Stromal cell of bone marrow (primary cell): Measurements from ENCODE around the gene STK16.
"Not testable (repeated sequence)": the region's sequence is repeated elsewhere in the genome, so short reads cannot be mapped to it uniquely, and the experiment has no call there.

ENCODE experiments used
- DNase-seq: peaks from one replicate; pipeline ENCODE4 v3.0.0-alpha.2; 2012; ENCODE audit warnings: low read depth

Gene STK16, protein sequence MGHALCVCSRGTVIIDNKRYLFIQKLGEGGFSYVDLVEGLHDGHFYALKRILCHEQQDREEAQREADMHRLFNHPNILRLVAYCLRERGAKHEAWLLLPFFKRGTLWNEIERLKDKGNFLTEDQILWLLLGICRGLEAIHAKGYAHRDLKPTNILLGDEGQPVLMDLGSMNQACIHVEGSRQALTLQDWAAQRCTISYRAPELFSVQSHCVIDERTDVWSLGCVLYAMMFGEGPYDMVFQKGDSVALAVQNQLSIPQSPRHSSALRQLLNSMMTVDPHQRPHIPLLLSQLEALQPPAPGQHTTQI

DNA sequence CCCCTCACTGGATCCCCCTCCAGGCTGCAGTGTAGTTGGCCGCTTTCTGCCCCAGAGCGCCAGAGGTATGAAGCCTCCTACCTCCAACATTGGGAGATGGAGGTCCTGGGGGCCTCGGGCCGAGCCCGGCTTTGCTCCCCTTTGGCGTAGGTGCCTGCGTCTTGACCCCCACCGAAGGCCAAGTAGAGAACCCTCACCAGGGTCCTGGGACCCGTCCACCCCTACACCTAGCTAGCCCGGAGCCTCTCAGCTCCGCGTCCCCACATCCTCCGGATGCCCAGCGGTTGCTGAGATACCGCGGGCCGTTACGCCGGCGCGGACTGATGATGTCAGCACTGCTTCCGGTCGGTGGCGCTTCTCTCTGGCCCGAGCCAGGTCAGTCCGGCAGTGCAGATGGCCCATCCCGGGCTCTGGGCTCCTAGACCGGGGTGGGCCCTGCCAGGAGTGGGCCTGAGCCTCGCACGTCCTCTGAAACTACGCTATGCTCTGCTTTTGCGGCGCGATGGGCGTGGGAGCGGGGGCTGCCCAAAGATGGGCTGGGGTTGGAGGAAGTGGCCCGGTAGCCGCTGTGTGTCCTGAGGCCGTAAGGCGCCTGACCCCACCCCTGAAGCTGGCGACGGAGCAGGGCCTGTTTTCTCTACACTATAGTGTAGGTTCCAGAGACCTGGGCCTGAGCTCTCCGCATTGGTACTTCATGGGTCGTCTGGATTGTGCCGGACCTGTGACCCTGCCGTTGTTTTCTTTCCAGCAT lies at the start of gene STK16, which contains the start of gene GLB1L:
TSS of gene STK16 (plus strand) at position 332 of the 751 bp plus-strand sequence. CDS start 521 bp downstream, outside the sequence.
TSS of gene GLB1L (minus strand) at position 297 of the 751 bp plus-strand sequence. CDS start 1,871 bp downstream, outside the sequence.
- DNase-seq, result peak; percentile 87

DNA sequence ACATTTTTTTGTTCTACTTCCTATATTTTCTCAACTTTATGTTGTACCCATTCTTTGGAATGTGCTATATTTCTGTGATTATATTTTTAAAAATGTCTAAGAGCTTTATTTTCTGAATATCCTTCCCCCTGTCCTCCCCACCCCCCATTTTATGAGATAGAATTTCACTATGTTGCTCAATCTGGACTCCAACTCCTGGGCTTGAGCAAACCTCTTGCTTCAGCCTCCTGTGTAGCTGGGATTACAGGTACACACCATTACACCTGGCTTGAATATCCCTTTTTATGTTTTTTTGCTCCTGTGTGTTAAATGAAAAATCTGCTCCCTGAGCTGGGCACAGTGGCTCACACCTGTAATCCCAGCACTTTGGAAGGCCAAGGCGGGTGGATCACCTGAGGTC lies 47.9 kb upstream of the STK16 start:
- no peak for DNase-seq

DNA sequence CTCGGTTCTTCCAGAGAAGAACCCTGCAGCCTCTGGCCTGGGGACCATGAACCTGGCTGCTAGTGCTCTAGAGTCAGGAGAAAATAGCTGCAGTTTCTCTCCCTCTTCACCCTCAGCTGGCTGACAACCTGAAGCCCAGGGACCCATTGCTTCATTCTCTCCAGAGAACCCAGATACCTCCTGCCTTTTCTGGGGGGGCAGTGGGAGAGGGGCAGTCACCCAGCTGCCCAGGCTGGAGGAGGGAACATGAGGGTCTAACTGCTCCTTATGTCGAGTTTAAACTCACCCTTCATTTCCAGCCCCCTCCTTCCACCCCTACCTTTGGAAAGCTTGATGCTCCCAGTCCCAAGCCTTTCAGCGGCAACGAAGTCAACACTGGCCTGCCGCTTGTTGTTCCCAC lies 46.3 kb upstream of the STK16 start:
- DNase-seq, result no peak

DNA sequence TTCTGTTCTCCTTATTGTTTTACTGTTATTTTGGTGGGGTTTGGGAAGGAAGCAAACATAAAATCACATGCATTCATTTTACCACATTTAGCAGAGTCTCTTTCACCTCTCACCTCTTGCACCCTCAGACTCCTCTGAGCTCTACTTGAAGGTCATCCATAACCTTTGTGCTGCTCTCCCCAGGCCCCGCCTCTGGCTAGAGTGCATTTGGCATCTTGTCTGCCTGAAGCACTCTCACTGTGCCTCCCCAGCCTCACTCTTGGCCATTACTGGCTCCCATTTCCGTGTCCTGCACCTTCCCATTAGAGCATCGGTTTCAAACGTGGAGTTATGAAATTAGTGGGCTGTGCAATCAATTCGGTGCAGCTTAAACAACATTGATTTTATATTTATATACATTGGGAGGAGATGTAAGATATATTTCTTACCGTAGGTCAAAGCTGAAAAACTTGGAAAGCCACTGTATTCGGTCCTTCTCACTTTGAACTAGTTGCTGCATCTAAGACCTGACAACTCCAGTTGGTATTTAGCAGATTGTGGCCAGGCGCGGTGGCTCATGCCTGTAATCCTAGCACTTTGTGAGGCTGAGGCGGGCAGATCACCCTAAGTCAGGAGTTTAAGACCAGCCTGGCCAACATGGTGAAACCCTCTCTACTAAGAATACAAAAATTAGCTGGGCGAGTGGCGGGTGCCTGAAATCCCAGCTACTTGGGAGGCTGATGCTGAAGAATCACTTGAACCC lies 45.6 kb upstream of the STK16 start:
- DNase-seq, result no peak

DNA sequence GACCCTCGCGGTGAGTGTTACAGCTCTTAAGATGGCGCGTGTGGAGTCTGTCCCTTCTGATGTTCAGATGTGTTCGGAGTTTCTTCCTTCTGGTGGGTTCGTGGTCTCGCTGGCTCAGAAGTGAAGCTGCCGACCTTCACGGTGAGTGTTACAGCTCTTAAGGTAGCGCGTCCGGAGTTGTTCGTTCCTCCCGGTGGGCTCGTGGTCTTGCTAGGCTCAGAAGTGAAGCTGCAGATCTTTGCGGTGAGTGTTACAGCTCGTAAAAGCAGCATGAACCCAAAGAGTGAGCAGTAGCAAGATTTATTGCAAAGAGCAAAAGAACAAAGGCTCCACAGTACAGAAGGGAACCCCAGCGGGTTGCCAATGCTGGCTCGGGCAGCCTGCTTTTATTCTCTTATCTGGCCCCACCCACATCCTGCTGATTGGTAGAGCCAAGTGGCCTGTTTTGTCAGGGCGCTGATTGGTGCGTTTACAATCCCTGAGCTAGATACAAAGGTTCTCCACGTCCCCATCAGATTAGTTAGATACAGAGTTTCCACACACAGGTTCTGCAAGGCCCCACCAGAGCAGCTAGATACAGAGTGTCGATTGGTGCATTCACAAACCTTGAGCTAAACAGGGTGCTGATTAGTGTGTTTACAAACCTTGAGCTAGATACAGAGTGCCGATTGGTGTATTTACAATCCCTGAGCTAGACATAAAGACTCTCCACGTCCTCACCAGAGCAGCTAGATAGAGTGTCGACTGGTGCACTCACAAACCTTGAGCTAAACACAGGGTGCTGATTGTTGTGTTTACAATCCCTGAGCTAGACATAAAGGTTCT lies 44.6 kb upstream of the STK16 start:
- not testable (repeated sequence) for DNase-seq

DNA sequence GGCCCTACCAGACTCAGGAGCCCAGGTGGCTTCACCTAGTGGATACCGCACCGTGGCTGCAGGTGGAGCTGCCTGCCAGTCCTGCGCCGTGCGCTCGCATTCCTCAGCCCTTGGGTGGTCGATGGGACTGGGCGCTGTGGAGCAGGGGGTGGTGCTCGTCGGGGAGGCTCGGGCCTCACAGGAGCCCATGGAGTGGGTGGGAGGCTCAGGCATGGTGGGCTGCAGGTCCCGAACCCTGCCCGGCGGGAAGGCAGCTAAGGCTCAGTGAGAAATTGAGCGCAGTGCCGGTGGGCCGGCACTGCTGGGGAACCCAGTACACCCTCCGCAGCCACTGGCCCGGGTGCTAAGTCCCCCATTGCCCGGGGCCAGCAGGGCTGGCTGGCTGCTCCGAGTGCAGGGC lies 43.9 kb upstream of the STK16 start:
- not testable (repeated sequence) for DNase-seq

DNA sequence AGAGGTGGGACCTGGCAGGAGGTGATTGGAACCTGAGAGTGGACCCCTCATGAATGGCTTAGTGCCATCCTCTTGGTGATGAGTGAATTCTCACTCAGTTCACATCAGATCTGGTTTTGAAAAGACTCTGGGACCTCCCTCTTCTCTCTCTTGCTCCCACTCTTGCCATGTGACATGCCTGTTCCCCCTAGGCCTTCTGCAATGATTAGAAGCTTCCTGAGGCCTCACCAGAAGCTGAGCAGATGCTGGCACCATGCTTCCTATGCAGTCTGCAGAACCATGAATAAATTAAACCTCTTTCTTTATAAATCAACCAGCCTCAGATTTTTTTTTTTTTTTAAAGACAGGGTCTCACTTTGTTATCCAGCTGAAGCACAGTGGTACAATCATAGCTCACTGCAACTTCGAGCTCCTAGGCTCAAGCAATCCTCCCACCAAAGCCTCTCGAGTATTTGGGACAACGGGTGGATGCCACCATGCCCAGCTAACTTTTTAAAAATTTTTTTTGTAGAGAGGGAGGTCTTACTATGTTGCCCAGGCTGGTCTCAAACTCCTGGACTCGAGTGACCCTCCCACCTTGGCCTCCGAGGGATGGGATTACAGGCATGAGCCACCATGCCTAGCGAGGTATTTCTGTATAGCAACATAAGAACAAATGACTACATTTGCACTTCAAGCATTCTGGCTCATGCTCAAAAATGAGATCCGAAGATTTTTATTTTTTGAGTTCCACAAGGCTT lies 40.7 kb upstream of the STK16 start:
- DNase-seq, result no peak

DNA sequence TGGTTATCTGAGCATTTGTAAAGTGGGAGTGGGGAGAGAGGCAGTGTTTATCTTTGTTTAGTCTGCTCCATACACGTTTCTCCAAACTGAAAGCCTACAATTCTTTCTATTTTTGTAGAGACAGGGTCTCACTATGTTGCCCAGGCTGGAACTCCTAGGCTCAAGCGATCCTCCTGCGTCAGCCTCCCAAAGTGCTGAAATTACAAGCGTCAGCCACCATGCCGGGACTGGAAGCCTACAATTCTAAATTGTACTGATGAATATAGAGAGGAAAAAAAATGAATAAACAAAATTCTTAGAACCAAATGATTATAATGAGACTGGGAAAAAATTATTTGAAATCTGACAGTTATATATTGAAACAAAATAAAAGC lies 40.1 kb upstream of the STK16 start:
- DNase-seq, result no peak

DNA sequence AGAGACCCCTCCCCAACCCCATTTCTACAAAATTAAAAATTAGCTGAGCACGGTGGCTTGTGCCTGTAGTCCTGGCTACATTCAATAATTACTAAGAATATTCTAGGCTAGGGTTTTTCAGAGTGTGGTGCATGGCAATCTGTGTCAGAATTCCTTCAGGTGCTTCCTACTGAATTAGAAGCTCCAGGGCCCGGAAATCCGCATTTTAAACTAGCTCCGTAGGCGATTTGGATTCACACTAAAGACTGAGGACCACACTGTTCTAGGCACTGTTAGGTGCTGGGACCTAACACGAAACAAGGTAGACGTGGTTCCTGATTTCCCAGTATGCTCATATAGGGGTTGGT lies 39.3 kb upstream of the STK16 start:
- no peak for DNase-seq

DNA sequence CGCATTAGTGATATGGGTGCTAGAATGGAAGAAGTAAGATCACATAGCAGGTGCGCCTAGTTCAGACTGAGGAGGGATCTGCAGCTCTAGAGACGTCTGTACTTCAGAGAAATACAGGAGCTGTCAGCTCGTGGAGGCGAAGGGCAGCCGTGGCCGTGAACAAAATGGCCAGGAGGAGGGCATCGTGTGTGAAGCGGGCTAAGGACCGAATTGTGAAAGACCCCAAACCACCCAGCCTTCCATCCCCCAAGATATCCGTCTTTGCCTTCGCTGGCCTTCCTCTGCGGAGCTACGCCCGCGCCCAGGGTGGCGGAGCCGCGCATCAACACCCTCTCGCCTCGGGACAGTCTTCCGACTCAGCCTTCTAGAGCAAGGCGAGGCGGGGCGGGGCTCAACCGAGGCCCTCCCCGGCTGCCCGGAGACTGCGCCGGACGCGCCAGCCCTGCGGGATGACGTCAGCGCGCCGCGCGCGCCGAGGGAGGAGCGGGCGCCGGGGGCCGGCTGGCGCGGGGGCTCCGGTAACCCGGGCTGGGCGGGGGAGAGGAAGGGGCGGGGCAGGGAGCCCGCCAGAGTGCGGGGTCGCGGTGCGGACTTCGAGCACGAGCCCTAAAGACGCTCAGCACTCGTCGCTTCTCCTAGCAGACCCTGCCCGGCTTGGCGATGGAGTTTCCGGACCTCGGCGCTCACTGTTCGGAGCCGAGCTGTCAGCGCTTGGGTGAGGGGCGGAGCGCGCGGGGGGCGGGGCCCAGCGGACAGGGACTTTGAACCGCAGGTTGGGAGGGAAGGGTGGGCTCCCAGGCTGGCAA lies 38.7 kb upstream of the STK16 start, which contains the start of gene ZFAND2B:
TSS of gene ZFAND2B (plus strand) at position 455 of the 806 bp plus-strand sequence. CDS start at position 661, 206 bp downstream.
- peak; percentile 85 for DNase-seq

DNA sequence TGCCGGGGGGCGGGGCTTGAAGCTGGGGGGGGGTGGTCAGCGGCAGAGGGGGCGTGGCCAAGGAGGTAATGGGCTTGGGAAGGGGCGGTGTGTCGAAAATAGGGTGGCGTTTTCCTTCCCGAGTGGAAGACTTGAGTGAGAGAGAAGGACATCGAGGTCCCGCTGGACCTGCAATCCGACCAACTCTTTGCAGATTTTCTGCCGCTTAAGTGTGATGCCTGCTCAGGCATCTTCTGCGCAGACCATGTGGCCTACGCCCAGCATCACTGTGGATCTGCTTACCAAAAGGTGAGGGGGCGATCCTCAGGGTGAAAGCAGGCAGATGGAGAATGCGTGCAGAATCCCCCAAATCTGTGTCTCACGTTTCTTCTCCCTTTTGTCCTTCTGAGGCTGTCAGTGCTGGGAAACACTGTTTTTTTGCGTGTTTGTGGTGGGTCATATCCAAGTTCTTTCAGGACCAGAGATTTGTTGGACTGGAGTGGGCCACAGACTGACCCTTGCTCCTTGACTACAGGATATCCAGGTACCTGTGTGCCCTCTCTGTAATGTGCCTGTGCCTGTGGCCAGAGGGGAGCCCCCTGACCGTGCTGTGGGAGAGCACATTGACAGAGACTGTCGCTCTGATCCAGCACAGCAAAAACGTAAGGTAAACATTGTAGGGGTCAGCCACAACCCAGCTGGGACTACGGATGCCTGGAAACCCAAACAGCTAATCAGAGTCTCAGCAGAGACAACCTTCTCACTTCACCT lies 38.0 kb upstream of the STK16 start:
- DNase-seq, result no peak

DNA sequence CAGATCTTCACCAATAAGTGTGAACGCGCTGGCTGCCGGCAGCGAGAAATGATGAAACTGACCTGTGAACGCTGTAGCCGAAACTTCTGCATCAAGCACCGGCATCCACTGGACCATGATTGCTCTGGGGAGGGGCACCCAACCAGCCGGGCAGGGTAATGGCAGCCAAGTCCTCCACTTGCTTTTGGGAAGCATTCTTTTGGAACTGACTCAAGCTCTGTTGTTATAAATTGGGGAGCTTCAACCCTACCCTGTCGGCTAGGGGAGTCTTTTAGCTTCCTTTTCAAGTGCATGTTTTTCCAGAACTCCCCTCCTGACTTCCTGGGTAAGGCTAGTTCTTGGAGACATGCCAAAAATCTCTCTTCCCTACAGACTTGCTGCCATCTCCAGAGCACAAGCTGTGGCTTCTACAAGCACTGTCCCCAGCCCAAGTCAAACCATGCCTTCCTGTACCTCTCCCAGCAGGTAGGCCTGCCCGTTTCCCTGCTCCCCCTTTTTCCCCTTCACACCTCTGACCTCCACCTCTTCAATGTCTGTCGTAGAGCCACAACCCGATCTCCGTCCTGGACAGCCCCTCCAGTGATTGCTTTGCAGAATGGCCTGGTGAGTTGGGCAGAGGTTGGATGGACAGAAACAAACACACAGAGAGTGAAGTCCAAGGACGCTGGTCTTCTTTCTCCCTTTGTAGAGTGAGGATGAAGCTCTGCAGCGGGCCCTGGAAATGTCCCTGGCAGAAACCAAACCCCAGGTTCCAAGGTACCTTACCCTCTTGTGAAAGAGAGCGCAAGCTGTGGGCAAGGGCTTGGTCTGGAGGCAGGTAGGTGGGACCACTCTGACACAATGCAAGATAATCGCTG lies 37.2 kb upstream of the STK16 start:
- DNase-seq, result no peak

DNA sequence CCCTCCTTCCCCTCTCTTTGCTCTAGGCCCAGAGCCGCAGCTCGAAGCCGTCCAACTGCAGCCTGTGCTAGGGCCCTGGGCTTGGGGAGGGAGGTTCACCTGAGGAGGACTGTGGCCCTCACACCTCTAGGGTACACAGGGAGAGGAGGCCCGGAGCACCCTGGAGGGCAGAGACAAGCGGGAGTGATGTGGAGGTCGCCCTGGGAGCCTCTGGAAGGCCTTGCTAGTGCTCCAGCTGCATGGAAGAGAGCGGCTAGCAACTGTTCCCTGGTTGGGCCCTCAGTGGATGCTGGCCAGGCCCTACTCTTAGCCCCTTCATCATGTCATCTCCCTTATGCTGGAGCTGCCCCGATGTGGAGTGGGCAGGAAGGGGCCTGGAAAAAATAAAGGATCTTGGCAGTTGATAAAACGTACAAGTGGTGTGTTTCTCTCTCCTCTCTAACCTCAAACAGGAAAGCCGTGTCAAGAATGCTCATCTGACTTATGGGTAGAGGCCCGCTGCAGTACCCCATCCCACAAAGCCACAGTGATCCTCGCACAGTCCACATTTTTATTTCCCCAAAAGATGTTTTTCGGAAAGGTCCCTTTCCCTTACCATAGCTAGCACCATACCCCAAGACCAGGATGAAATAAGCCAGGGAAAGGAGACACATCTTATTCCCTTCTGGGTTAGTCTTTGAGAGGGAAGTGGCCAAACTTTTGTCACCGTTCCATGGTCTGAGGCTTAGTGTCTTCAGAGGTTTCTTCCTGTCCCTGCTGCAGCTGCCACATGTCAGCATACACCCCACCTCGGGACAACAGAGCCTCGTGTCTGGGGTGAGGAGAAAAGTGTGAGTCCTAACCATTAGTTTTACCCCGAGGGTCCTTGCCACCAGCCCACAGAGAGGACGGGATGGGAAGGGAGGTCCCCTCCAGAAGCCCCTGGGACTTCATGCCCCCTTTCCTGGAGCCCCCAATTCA lies 35.8 kb upstream of the STK16 start:
- DNase-seq, result no peak

DNA sequence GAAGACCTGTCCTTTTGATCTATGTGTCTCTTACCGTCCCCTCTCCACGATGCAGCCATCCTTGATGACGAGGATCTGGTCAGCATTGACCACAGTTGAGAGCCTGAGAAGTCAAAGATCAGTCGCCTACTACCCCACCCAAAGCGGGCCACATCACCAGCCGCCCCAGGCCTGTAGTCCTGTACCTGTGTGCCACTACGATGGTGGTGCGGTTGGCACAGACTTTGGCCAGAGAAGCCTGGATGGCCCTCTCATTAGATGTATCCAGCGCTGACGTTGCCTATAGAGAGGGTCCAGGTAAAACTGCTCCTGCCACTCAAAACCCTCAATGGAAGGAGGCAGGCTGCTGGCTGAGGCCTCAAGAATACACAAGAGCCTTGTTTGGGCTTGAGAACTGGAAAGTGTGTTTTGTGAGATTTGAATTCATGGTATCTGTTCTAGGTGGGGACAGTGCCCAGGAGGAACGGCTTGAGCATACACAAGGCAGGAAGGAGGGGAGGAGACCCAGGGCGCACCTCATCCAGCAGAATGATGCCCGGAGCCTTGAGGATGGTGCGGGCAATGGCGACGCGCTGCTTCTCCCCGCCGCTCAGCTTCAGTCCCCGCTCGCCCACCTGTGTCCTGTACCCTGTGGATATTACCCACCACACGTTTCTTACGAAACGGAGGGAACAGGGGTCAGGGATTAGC lies 34.9 kb upstream of the STK16 start:
- DNase-seq, result no peak

DNA sequence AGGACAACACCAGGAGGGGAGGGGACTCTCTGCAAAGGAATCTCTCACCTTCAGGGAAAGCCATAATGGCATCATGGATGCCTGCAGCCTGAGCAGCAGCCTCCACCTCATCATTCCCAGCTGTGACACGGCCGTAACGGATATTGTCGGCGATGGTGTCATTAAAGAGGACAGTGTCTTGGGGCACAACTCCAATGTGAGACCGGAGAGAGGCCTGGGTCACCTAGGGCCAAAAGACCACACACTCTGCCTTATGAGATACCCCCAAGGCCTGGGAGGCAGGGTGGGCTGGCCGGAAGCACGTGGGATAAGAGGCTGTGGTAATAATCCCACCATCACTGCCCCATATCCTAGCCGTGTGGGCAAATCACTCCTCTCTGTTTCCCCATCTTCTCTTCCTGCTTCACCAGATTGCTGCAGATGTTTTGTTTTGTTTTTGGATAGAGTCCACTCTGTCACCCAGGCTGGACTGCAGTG lies 34.4 kb upstream of the STK16 start:
- no peak for DNase-seq

DNA sequence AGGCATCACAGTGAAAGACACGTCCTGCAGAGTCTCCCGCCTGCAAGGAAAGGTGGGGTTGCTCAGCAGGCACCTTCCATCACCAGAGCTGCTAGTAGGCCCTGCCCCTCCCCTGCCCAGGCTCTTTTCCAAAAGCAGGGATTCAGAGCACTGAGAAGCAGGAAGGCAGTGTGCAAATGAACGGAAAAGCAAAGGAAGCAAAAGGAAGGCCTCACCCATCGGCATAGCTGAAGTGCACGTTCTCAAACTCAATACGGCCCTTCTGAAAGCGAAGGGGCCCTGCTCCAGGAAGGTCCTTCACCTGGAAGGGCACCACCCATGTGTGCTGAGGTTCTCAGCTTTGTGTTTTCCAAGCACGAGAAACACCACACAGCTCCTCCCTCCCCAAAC lies 32.3 kb upstream of the STK16 start:
- no peak for DNase-seq
